HEK293 (cell line): ENCODE results near the gene NUDT3.

ENCODE experiments used
- CTCF ChIA-PET: fragments of 350-600 bp; formaldehyde crosslinking; extraction: SDS; loops from one replicate; lab custom pipeline; 2021; ENCODE audit warnings: antibody characterized with exemption; lab: Yijun Ruan, JAX
- POLR2A ChIA-PET: fragments of 300-600 bp; formaldehyde crosslinking; extraction: SDS; loops from one replicate; lab custom pipeline; 2020; ENCODE audit warnings: antibody characterized with exemption, inconsistent platforms; lab: Yijun Ruan, JAX
- H3K27ac ChIP-seq: fragments of 200-500 bp; sonication (Bioruptor generic); 2 replicates; pipeline ENCODE4 v1.5.1; 2014; ENCODE audit warnings: low read depth, low read length, control low read depth, inconsistent platforms; ENCODE audit errors: extremely low read depth
- H3K36me3 ChIP-seq, 2 experiments: fragments of 200-500 bp in 1 of 2; sonication (Bioruptor generic) in 1 of 2; 1 replicate in 1 of 2; 2 replicates in 1 of 2; pipeline ENCODE4 v1.5.1; 2014 to 2017; ENCODE audit warnings: inconsistent platforms in 2 of 2, low read length in 2 of 2; ENCODE audit not compliant: control insufficient read depth in 2 of 2, insufficient read depth in 1 of 2
- H3K4me1 ChIP-seq: fragments of 200-500 bp; sonication (Bioruptor generic); 2 replicates; pipeline ENCODE4 v1.5.1; 2014; ENCODE audit warnings: mild to moderate bottlenecking, low read length, inconsistent platforms; ENCODE audit not compliant: control insufficient read depth, insufficient read depth
- H3K4me3 ChIP-seq: 2 replicates; pipeline ENCODE4 v1.5.1; 2011; ENCODE audit warnings: low read depth, mild to moderate bottlenecking, control low read depth, low read length, moderate library complexity
- H3K9me3 ChIP-seq: fragments of 200-500 bp; sonication (Bioruptor generic); 2 replicates; pipeline ENCODE4 v1.5.1; 2014; ENCODE audit warnings: low read depth, low read length, inconsistent platforms; ENCODE audit not compliant: control insufficient read depth, insufficient read depth
- KLF7 ChIP-seq: fragments of 450-650 bp; formaldehyde crosslinking; IDR thresholded peaks from 2 replicates; pipeline ENCODE4 v1.5.1; 2016; ENCODE audit warnings: missing biosample characterization, missing genetic modification characterization, borderline replicate concordance
- TSHZ1 ChIP-seq: fragments of 450-650 bp; formaldehyde crosslinking; IDR thresholded peaks from 2 replicates; pipeline ENCODE4 v1.5.1; 2016; ENCODE audit warnings: missing biosample characterization, missing genetic modification characterization, borderline replicate concordance
- ZNF114 ChIP-seq: fragments of 450-650 bp; formaldehyde crosslinking; IDR thresholded peaks from 2 replicates; pipeline ENCODE4 v1.5.0; 2017; ENCODE audit warnings: missing biosample characterization, missing genetic modification characterization
- ZNF24 ChIP-seq: fragments of 450-650 bp; formaldehyde crosslinking; IDR thresholded peaks from 2 replicates; pipeline ENCODE4 v1.5.1; 2016; ENCODE audit warnings: missing biosample characterization, missing genetic modification characterization
- ZNF248 ChIP-seq: fragments of 450-650 bp; formaldehyde crosslinking; IDR thresholded peaks from 2 replicates; pipeline ENCODE4 v1.5.1; 2017; ENCODE audit warnings: missing biosample characterization, missing genetic modification characterization
- ZNF366 ChIP-seq: fragments of 450-650 bp; formaldehyde crosslinking; conservative IDR thresholded peaks from 2 replicates; pipeline ENCODE4 v1.5.1; 2016; ENCODE audit warnings: missing biosample characterization, missing genetic modification characterization
- ZNF473 ChIP-seq: fragments of 450-650 bp; formaldehyde crosslinking; IDR thresholded peaks from 2 replicates; pipeline ENCODE4 v1.5.1; 2017; ENCODE audit warnings: missing biosample characterization, missing genetic modification characterization
- ZNF626 ChIP-seq: fragments of 450-650 bp; sonication (Bioruptor Pico); formaldehyde crosslinking; IDR thresholded peaks from 2 replicates; pipeline ENCODE4 v1.5.1; 2018; ENCODE audit warnings: missing biosample characterization, missing genetic modification characterization, inconsistent platforms
- ZNF707 ChIP-seq: fragments of 450-650 bp; formaldehyde crosslinking; IDR thresholded peaks from 2 replicates; pipeline ENCODE4 v1.5.1; 2016; ENCODE audit warnings: missing biosample characterization, missing genetic modification characterization
- ZXDB ChIP-seq: fragments of 450-650 bp; formaldehyde crosslinking; IDR thresholded peaks from 2 replicates; pipeline ENCODE4 v1.5.1; 2016; ENCODE audit warnings: missing biosample characterization, missing genetic modification characterization
- TF ChIP-seq, protein P1 (sequence below): fragments of 450-650 bp; formaldehyde crosslinking; IDR thresholded peaks from 2 replicates; pipeline ENCODE4 v1.5.1; 2016; ENCODE audit warnings: missing biosample characterization, missing genetic modification characterization, borderline replicate concordance
- TF ChIP-seq, protein P2 (sequence below): fragments of 450-650 bp; formaldehyde crosslinking; IDR thresholded peaks from 2 replicates; pipeline ENCODE4 v1.5.1; 2017; ENCODE audit warnings: missing biosample characterization, mild to moderate bottlenecking, missing genetic modification characterization, moderate library complexity
- TF ChIP-seq, protein P3 (sequence below): fragments of 450-650 bp; IDR thresholded peaks from 2 replicates; pipeline ENCODE4 v1.5.1; 2018; ENCODE audit warnings: missing biosample characterization, missing genetic modification characterization

NUDT3 gene

GRCh38 chr6:34439442-34439841 lies 47.0 kb upstream of the NUDT3 start:
- POLR2A ChIA-PET = interaction anchor here (0.5 kb wide), 1 partner anchor 255 kb away, joined by 5 read pairs; no protein-coding TSS in a partner anchor
- Histone ChIP-seq H3K9me3 (no peaks in the 10 kb centered on the region), H3K36me3 (no peaks in the 10 kb centered on the region), H3K4me1 (no peaks in the 10 kb centered on the region), H3K27ac (no peak overlapping the region), H3K4me3 (no peak overlapping the region)
- TF ChIP-seq ZNF114 = no peak
- TF ChIP-seq ZNF24 (tag by site-specific recombination) = no peak
- TF ChIP-seq, protein P1, sequence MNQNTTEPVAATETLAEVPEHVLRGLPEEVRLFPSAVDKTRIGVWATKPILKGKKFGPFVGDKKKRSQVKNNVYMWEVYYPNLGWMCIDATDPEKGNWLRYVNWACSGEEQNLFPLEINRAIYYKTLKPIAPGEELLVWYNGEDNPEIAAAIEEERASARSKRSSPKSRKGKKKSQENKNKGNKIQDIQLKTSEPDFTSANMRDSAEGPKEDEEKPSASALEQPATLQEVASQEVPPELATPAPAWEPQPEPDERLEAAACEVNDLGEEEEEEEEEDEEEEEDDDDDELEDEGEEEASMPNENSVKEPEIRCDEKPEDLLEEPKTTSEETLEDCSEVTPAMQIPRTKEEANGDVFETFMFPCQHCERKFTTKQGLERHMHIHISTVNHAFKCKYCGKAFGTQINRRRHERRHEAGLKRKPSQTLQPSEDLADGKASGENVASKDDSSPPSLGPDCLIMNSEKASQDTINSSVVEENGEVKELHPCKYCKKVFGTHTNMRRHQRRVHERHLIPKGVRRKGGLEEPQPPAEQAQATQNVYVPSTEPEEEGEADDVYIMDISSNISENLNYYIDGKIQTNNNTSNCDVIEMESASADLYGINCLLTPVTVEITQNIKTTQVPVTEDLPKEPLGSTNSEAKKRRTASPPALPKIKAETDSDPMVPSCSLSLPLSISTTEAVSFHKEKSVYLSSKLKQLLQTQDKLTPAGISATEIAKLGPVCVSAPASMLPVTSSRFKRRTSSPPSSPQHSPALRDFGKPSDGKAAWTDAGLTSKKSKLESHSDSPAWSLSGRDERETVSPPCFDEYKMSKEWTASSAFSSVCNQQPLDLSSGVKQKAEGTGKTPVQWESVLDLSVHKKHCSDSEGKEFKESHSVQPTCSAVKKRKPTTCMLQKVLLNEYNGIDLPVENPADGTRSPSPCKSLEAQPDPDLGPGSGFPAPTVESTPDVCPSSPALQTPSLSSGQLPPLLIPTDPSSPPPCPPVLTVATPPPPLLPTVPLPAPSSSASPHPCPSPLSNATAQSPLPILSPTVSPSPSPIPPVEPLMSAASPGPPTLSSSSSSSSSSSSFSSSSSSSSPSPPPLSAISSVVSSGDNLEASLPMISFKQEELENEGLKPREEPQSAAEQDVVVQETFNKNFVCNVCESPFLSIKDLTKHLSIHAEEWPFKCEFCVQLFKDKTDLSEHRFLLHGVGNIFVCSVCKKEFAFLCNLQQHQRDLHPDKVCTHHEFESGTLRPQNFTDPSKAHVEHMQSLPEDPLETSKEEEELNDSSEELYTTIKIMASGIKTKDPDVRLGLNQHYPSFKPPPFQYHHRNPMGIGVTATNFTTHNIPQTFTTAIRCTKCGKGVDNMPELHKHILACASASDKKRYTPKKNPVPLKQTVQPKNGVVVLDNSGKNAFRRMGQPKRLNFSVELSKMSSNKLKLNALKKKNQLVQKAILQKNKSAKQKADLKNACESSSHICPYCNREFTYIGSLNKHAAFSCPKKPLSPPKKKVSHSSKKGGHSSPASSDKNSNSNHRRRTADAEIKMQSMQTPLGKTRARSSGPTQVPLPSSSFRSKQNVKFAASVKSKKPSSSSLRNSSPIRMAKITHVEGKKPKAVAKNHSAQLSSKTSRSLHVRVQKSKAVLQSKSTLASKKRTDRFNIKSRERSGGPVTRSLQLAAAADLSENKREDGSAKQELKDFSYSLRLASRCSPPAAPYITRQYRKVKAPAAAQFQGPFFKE (tag by site-specific recombination) = no peak
- TF ChIP-seq ZNF707 = no peak
- TF ChIP-seq ZNF473 (tag by site-specific recombination) = no peak
- TF ChIP-seq ZNF626 (tag by site-specific recombination) = no peak
- TF ChIP-seq ZXDB (tag by site-specific recombination) = no peak
- TF ChIP-seq ZNF248 (tag by site-specific recombination) = no peak
- TF ChIP-seq, protein P2, sequence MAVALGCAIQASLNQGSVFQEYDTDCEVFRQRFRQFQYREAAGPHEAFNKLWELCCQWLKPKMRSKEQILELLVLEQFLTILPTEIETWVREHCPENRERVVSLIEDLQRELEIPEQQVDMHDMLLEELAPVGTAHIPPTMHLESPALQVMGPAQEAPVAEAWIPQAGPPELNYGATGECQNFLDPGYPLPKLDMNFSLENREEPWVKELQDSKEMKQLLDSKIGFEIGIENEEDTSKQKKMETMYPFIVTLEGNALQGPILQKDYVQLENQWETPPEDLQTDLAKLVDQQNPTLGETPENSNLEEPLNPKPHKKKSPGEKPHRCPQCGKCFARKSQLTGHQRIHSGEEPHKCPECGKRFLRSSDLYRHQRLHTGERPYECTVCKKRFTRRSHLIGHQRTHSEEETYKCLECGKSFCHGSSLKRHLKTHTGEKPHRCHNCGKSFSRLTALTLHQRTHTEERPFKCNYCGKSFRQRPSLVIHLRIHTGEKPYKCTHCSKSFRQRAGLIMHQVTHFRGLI = no peak
- TF ChIP-seq, protein P3, sequence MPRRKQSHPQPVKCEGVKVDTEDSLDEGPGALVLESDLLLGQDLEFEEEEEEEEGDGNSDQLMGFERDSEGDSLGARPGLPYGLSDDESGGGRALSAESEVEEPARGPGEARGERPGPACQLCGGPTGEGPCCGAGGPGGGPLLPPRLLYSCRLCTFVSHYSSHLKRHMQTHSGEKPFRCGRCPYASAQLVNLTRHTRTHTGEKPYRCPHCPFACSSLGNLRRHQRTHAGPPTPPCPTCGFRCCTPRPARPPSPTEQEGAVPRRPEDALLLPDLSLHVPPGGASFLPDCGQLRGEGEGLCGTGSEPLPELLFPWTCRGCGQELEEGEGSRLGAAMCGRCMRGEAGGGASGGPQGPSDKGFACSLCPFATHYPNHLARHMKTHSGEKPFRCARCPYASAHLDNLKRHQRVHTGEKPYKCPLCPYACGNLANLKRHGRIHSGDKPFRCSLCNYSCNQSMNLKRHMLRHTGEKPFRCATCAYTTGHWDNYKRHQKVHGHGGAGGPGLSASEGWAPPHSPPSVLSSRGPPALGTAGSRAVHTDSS (tag by site-specific recombination) = no peak
- no peak for TF ChIP-seq KLF7 (tag by site-specific recombination)
- TF ChIP-seq ZNF366 (tag by site-specific recombination) = no peak
- no peak for TF ChIP-seq TSHZ1 (tag by site-specific recombination)
- CTCF ChIA-PET = interaction anchor here (1.1 to 2.0 kb wide), 3 partner anchors 9 to 169 kb away, joined by 4 to 6 read pairs (median 5); no protein-coding TSS in a partner anchor
